Caco-2 (cell line): Measurements from ENCODE around the gene ADGRA1. TPM values are rescaled to one million over a fixed set of nuclear protein-coding genes. Genes with fewer than 3 reads are reported as not detected.
"Not testable (repeated sequence)": the region's sequence is repeated elsewhere in the genome, so short reads cannot be mapped to it uniquely, and the experiment has no call there.

Experiments used
- BruUV-seq: library from RNA; stranded (reverse); fragments of 400-500 nt; replicated peaks from 2 replicates; lab custom pipeline; 2021; lab: Mats Ljungman, UMichigan
- CTCF ChIA-PET: fragments of 300-600 bp; sonication (Branson Sonifier 250); formaldehyde crosslinking; loops from one replicate; lab custom pipeline; 2022; ENCODE audit warnings: antibody characterized with exemption; lab: Charles Lee
- POLR2A ChIA-PET: fragments of 300-600 bp; sonication (Branson Sonifier 250); formaldehyde crosslinking; loops from one replicate; lab custom pipeline; 2022; ENCODE audit warnings: antibody characterized with exemption; lab: Charles Lee
- DNase-seq, 2 experiments: peaks; one replicate each; pipeline versions ENCODE4 v3.0.0 to v3.0.0-alpha.2; 2020 to 2022
- H3K27me3 ChIP-seq: replicated peaks from 2 replicates; pipeline ENCODE4 v1.6.0; 2011; ENCODE audit warnings: low read length; ENCODE audit not compliant: control insufficient read depth, insufficient read depth
- H3K36me3 ChIP-seq: 2 replicates; pipeline ENCODE4 v1.5.1; 2011; ENCODE audit warnings: low read length; ENCODE audit not compliant: control insufficient read depth, insufficient read depth
- H3K4me1 ChIP-seq: fragments of 250-450 bp; sonication (Bioruptor Pico); 2 replicates; pipeline ENCODE4 v1.5.1; 2020; ENCODE audit warnings: mild to moderate bottlenecking
- H3K4me3 ChIP-seq: 2 replicates; pipeline ENCODE4 v1.5.1; 2011; ENCODE audit warnings: low read depth, mild to moderate bottlenecking, control low read depth, low read length
- H3K9me3 ChIP-seq: fragments of 250-450 bp; sonication (Bioruptor Pico); 2 replicates; pipeline ENCODE4 v1.5.1; 2020; ENCODE audit warnings: mild to moderate bottlenecking, moderate library complexity
- H3K27ac Mint-ChIP-seq: one replicate; pipeline ENCODE4 v1.8.0; 2022; ENCODE audit warnings: mixed read lengths; ENCODE audit not compliant: unreplicated experiment
- H3K27me3 Mint-ChIP-seq: one replicate; pipeline ENCODE4 v1.8.0; 2022; ENCODE audit warnings: mixed read lengths; ENCODE audit not compliant: insufficient read depth, unreplicated experiment
- H3K36me3 Mint-ChIP-seq: one replicate; pipeline ENCODE4 v1.8.0; 2022; ENCODE audit warnings: mild to moderate bottlenecking, mixed read lengths; ENCODE audit not compliant: insufficient read depth, unreplicated experiment
- H3K4me1 Mint-ChIP-seq: one replicate; pipeline ENCODE4 v1.8.0; 2022; ENCODE audit warnings: low read depth, mixed read lengths; ENCODE audit not compliant: unreplicated experiment
- H3K4me3 Mint-ChIP-seq: one replicate; pipeline ENCODE4 v1.8.0; 2022; ENCODE audit warnings: mild to moderate bottlenecking, moderate library complexity, mixed read lengths; ENCODE audit not compliant: unreplicated experiment
- H3K9me3 Mint-ChIP-seq: one replicate; pipeline ENCODE4 v1.8.0; 2022; ENCODE audit warnings: mixed read lengths; ENCODE audit not compliant: unreplicated experiment
- intact Hi-C: fragments of 100-400 bp; cut with micrococcal nuclease; formaldehyde crosslinking; loops from one replicate; pipeline ENCODE4 v1.10.0; 2022; ENCODE audit not compliant: unreplicated experiment
- total RNA-seq: library from RNA; stranded (reverse); gene quantifications from 2 replicates; pipeline ENCODE4 v1.2.3, GENCODE V29; 2022
- TF ChIP-seq, protein P1 (sequence below), 2 experiments: fragments of 200-600 bp in 1 of 2; IDR thresholded peaks; 1 replicate in 1 of 2; 2 replicates in 1 of 2; pipeline versions ENCODE4 v1.5.1 to v1.8.0; 2011 to 2022; ENCODE audit warnings: antibody characterized with exemption in 1 of 2, control low read depth in 1 of 2, inconsistent platforms in 1 of 2, low read depth in 1 of 2, low read length in 1 of 2, mild to moderate bottlenecking in 1 of 2, moderate library complexity in 1 of 2; ENCODE audit not compliant: insufficient read depth in 1 of 2, severe bottlenecking in 1 of 2, unreplicated experiment in 1 of 2

ADGRA1 gene
- total RNA-seq, 1 experiment from 2014 or later = not detected

DNA sequence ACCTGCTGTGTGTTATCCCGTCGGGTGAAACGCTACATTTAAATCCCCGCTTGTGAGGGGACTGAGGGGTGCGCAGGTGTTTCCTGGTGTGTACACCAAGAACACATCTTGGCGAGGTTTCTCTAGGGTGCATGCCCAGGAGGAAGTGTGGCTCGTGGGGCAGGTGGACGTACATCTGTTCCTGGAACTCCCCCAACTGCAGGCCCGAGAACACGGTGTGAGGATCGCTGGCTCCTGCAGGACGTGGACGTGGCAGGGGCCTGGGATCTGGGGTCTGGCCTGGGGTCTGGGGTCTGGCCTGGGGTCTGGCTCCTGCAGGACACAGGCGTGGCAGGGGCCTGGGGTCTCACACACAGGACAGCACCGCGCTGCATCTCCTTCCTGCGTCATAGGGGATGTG, 82.4 kb downstream of the ADGRA1 start:
- Mint-ChIP-seq H3K9me3 (peaks cover 25% of the 10 kb centered on the region), H3K27me3 (peaks cover 4% of the 10 kb centered on the region), H3K4me1 (no peaks in the 10 kb centered on the region), H3K27ac (no peak overlapping the region), H3K36me3 (no peaks in the 10 kb centered on the region), H3K4me3 (no peak overlapping the region)
- BruUV-seq = no TSS peak
- peaks cover 4% of the 10 kb centered on the region; the same call in 1 of the 2 replicates for H3K4me1 ChIP-seq
- H3K27me3 ChIP-seq = no peaks in the 10 kb centered on the region
- peaks cover 7% of the 10 kb centered on the region; the same call in 1 of the 2 replicates for H3K9me3 ChIP-seq
- H3K36me3 ChIP-seq = no peaks in the 10 kb centered on the region
- ChIA-PET CTCF (interaction anchor here (0.6 kb wide), 1 partner anchor 132 kb away, joined by 5 read pairs; no protein-coding TSS in a partner anchor), POLR2A (no interaction called here)
- H3K4me3 ChIP-seq = no peak overlapping the region
- peak in 1 of 2 experiments; percentile 25 for DNase-seq
- TF ChIP-seq, protein P1, sequence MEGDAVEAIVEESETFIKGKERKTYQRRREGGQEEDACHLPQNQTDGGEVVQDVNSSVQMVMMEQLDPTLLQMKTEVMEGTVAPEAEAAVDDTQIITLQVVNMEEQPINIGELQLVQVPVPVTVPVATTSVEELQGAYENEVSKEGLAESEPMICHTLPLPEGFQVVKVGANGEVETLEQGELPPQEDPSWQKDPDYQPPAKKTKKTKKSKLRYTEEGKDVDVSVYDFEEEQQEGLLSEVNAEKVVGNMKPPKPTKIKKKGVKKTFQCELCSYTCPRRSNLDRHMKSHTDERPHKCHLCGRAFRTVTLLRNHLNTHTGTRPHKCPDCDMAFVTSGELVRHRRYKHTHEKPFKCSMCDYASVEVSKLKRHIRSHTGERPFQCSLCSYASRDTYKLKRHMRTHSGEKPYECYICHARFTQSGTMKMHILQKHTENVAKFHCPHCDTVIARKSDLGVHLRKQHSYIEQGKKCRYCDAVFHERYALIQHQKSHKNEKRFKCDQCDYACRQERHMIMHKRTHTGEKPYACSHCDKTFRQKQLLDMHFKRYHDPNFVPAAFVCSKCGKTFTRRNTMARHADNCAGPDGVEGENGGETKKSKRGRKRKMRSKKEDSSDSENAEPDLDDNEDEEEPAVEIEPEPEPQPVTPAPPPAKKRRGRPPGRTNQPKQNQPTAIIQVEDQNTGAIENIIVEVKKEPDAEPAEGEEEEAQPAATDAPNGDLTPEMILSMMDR (IDR thresholded peaks at IDR 0.05; ENCODE audit: insufficient read depth in 1 of 2, low read depth in 1 of 2, low read length in 1 of 2, severe bottlenecking in 1 of 2, unreplicated experiment in 1 of 2) = no peak
- intact Hi-C loops = no loop called here

DNA sequence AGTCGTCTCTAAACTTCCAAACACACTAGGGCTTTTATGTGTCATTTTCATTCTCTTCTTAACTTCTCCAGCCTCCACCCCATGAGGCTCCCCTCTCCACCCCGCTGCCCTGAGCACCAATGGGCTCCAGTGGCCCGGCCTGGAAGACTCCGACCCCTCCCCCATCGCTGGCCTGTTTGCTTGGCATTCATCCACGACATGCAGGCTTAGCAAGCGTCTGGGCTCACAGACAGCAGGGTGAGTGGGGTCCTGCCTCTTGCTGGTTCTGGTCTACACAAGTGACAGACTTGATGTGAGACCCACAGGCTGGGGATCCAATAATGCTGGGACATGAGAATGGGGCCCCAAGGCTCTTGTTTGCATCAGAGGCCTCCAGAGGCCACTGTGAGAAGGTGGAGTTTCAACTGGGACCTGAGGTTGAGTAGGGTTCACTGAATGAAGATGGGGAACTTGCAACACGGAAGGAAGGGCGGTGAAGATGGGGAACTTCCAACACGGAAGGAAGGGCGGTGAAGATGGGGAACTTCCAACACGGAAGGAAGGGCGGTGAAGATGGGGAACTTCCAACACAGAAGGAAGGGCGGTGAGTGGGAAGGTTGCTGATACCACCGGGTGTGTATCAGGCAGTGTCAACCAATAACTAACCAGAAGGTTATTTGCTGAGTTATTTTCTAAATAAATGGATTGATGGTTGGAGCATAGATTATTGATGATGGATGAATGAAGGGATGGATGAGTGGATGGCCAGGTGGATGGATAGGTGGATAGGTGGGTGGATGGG, 86.3 kb downstream of the ADGRA1 start:
- Mint-ChIP-seq H3K27me3 (peaks cover 4% of the 10 kb centered on the region), H3K9me3 (peaks cover 43% of the 10 kb centered on the region), H3K4me1 (no peaks in the 10 kb centered on the region), H3K4me3 (no peak overlapping the region), H3K27ac (no peak overlapping the region), H3K36me3 (no peaks in the 10 kb centered on the region)
- Histone ChIP-seq H3K27me3 (no peaks in the 10 kb centered on the region), H3K9me3 (peaks cover 20% of the 10 kb centered on the region), H3K4me3 (no peak overlapping the region), H3K4me1 (no peaks in the 10 kb centered on the region), H3K36me3 (no peaks in the 10 kb centered on the region)
- ChIA-PET CTCF (no interaction called here), POLR2A (no interaction called here)
- BruUV-seq = no TSS peak
- intact Hi-C loops = no loop called here
- TF ChIP-seq, protein P1 (IDR thresholded peaks at IDR 0.05; ENCODE audit: insufficient read depth in 1 of 2, low read depth in 1 of 2, low read length in 1 of 2, severe bottlenecking in 1 of 2, unreplicated experiment in 1 of 2) = no peak
- peak in 1 of 2 experiments; percentile 29 for DNase-seq

GRCh38 chr10:133174689-133175263, 87.1 kb downstream of the ADGRA1 start:
- no peak overlapping the region for H3K27ac Mint-ChIP-seq
- TF ChIP-seq, protein P1 (IDR thresholded peaks at IDR 0.05; ENCODE audit: insufficient read depth in 1 of 2, low read depth in 1 of 2, low read length in 1 of 2, severe bottlenecking in 1 of 2, unreplicated experiment in 1 of 2) = no peak
- no peaks in the 10 kb centered on the region for H3K36me3 Mint-ChIP-seq
- ChIA-PET CTCF (no interaction called here), POLR2A (no interaction called here)
- no peaks in the 10 kb centered on the region for H3K4me1 Mint-ChIP-seq
- peaks cover 43% of the 10 kb centered on the region for H3K9me3 Mint-ChIP-seq
- peaks cover 20% of the 10 kb centered on the region for H3K9me3 ChIP-seq
- no peaks in the 10 kb centered on the region for H3K27me3 ChIP-seq
- H3K4me1 ChIP-seq = no peaks in the 10 kb centered on the region
- H3K4me3 ChIP-seq = no peak overlapping the region
- no TSS peak for BruUV-seq
- intact Hi-C loops = no loop called here
- no peak for DNase-seq
- peaks cover 4% of the 10 kb centered on the region for H3K27me3 Mint-ChIP-seq
- H3K36me3 ChIP-seq = no peaks in the 10 kb centered on the region
- no peak overlapping the region for H3K4me3 Mint-ChIP-seq

DNA sequence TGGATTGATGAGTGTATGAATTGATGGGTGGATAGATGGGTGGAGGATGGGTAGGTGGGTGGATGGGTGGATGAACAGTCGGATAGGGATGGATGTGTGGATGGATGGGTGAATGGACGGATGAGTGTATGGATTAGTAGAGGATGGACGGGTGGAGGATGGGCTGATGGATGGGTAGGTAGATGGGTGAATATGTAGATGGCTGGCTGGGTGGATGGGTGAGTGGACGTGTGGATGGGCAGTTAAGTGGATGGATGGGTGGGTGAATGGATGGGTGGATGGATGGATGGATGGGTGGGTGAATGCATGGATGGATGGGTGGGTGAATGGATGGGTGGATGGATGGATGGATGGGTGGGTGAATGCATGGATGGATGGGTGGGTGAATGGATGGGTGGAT, 87.9 kb downstream of the ADGRA1 start:
- H3K36me3 ChIP-seq, BruUV-seq, H3K27me3 ChIP-seq, H3K36me3 Mint-ChIP-seq, H3K4me3 ChIP-seq, H3K4me3 Mint-ChIP-seq, CTCF ChIA-PET, POLR2A ChIA-PET, H3K4me1 Mint-ChIP-seq, H3K27ac Mint-ChIP-seq, intact Hi-C loops, H3K4me1 ChIP-seq, H3K27me3 Mint-ChIP-seq: not testable (repeated sequence)
- H3K9me3 Mint-ChIP-seq = peaks cover 43% of the 10 kb centered on the region
- H3K9me3 ChIP-seq = peaks cover 20% of the 10 kb centered on the region
- peak in 1 of 2 experiments; percentile 17 for DNase-seq
